Measurements from ENCODE around the gene WDR37. TPM values are rescaled to one million over a fixed set of nuclear protein-coding genes. Genes with fewer than 3 reads are reported as not detected.

The WDR37 gene
- total and polyA plus RNA-seq, 5 experiments from 2014 or later = 15.9 to 49.4 (median 21.6) TPM

- H3K4me1 Mint-ChIP-seq = peaks cover 8 to 16% (median 13%) of the 10 kb centered on the region in 4 donors
- H3K36me3 Mint-ChIP-seq = peaks cover 3 to 29% (median 4%) of the 10 kb centered on the region in 3 donors
- peaks cover 2 to 30% (median 13%) of the 10 kb centered on the region in 9 donors for H3K9me3 Mint-ChIP-seq
- H3K27me3 Mint-ChIP-seq = peaks cover 0 to 10% (median 2%) of the 10 kb centered on the region in 5 donors
- DNase-seq (no peak), ATAC-seq (no peak)
- no peak overlapping the region for H3K4me3 Mint-ChIP-seq
- no peak overlapping the region for H3K27ac Mint-ChIP-seq
- POLR2A ChIA-PET = no interaction called here
Observed at GRCh38 chr10:1137499-1138163, 81.4 kb downstream of the WDR37 start.

GRCh38 chr10:1138529-1138928, 82.3 kb downstream of the WDR37 start:
- H3K4me3 Mint-ChIP-seq = no peak overlapping the region
- H3K27ac Mint-ChIP-seq = no peak overlapping the region
- H3K36me3 Mint-ChIP-seq = peaks cover 0 to 30% (median 3%) of the 10 kb centered on the region in 3 donors
- peaks cover 4 to 10% (median 7%) of the 10 kb centered on the region in 4 donors for H3K4me1 Mint-ChIP-seq
- no peak for ATAC-seq
- DNase-seq = no peak
- peaks cover 2 to 31% (median 13%) of the 10 kb centered on the region in 9 donors for H3K9me3 Mint-ChIP-seq
- H3K27me3 Mint-ChIP-seq = peaks cover 0 to 11% (median 2%) of the 10 kb centered on the region in 5 donors
- POLR2A ChIA-PET = no interaction called here

- H3K36me3 Mint-ChIP-seq = peaks cover 0 to 42% (median 3%) of the 10 kb centered on the region in 3 donors
- H3K9me3 Mint-ChIP-seq = peaks cover 2 to 57% (median 21%) of the 10 kb centered on the region in 9 donors
- H3K27ac Mint-ChIP-seq = no peak overlapping the region
- no peak overlapping the region for H3K4me3 Mint-ChIP-seq
- peaks cover 0 to 30% (median 3%) of the 10 kb centered on the region in 5 donors for H3K27me3 Mint-ChIP-seq
- ATAC-seq = no peak
- POLR2A ChIA-PET = no interaction called here
- no peak for DNase-seq
- H3K4me1 Mint-ChIP-seq = peaks cover 0 to 2% (median 0%) of the 10 kb centered on the region in 4 donors
Observed at GRCh38 chr10:1141261-1141660, 85.1 kb downstream of the WDR37 start.

- Mint-ChIP-seq H3K4me1 (peaks cover 0 to 2% (median 0%) of the 10 kb centered on the region in 4 donors), H3K27ac (no peak overlapping the region), H3K4me3 (no peak overlapping the region), H3K36me3 (peaks cover 0 to 44% (median 5%) of the 10 kb centered on the region in 3 donors), H3K9me3 (peaks cover 3 to 61% (median 25%) of the 10 kb centered on the region in 9 donors), H3K27me3 (peaks cover 0 to 32% (median 4%) of the 10 kb centered on the region in 5 donors)
- DNase-seq = no peak
- no peak for ATAC-seq
- POLR2A ChIA-PET = no interaction called here
Observed at GRCh38 chr10:1141701-1142100, 85.5 kb downstream of the WDR37 start.

GRCh38 chr10:1142596-1142995, 86.4 kb downstream of the WDR37 start:
- no peak for ATAC-seq
- H3K36me3 Mint-ChIP-seq = peaks cover 0 to 50% (median 11%) of the 10 kb centered on the region in 3 donors
- peaks cover 4 to 32% (median 8%) of the 10 kb centered on the region in 5 donors for H3K27me3 Mint-ChIP-seq
- no peak overlapping the region for H3K4me3 Mint-ChIP-seq
- H3K9me3 Mint-ChIP-seq = peaks cover 4 to 67% (median 30%) of the 10 kb centered on the region in 9 donors
- POLR2A ChIA-PET = no interaction called here
- no peak overlapping the region for H3K27ac Mint-ChIP-seq
- peaks cover 0 to 2% (median 0%) of the 10 kb centered on the region in 4 donors for H3K4me1 Mint-ChIP-seq
- peak in 1 of 10 donors; percentile 14 for DNase-seq

GRCh38 chr10:1147810-1148209, 91.6 kb downstream of the WDR37 start:
- Mint-ChIP-seq H3K27me3 (peaks cover 8 to 42% (median 21%) of the 10 kb centered on the region in 5 donors), H3K4me3 (no peak overlapping the region), H3K9me3 (peaks cover 0 to 37% (median 18%) of the 10 kb centered on the region in 9 donors), H3K36me3 (peaks cover 0 to 21% (median 11%) of the 10 kb centered on the region in 3 donors), H3K27ac (no peak overlapping the region), H3K4me1 (peaks cover 3 to 14% (median 8%) of the 10 kb centered on the region in 4 donors)
- DNase-seq (no peak), ATAC-seq (no peak)
- POLR2A ChIA-PET = no interaction called here

- POLR2A ChIA-PET = no interaction called here
- Mint-ChIP-seq H3K4me1 (peaks cover 3 to 16% (median 10%) of the 10 kb centered on the region in 4 donors), H3K9me3 (peaks cover 0 to 31% (median 18%) of the 10 kb centered on the region in 9 donors), H3K4me3 (no peak overlapping the region), H3K36me3 (peaks cover 0 to 15% (median 11%) of the 10 kb centered on the region in 3 donors), H3K27ac (peak overlapping the region in 1 of 10 donors; percentile 14), H3K27me3 (peaks cover 8 to 37% (median 21%) of the 10 kb centered on the region in 5 donors)
- DNase-seq = no peak
- no peak for ATAC-seq
Observed at GRCh38 chr10:1148855-1149605, 92.8 kb downstream of the WDR37 start.

GRCh38 chr10:1149793-1150637, 93.8 kb downstream of the WDR37 start:
- ATAC-seq (no peak), DNase-seq (no peak)
- H3K4me1 Mint-ChIP-seq = peaks cover 3 to 17% (median 11%) of the 10 kb centered on the region in 4 donors
- H3K4me3 Mint-ChIP-seq = peak overlapping the region in 2 of 10 donors; percentile 2 to 15
- POLR2A ChIA-PET = no interaction called here
- H3K27ac Mint-ChIP-seq = peak overlapping the region in 1 of 10 donors; percentile 77
- H3K27me3 Mint-ChIP-seq = peaks cover 5 to 29% (median 21%) of the 10 kb centered on the region in 5 donors
- H3K36me3 Mint-ChIP-seq = peaks cover 0 to 14% (median 11%) of the 10 kb centered on the region in 3 donors
- peaks cover 0 to 22% (median 11%) of the 10 kb centered on the region in 9 donors for H3K9me3 Mint-ChIP-seq

GRCh38 chr10:1150638-1150955, 94.4 kb downstream of the WDR37 start:
- peak overlapping the region in 1 of 10 donors; percentile 77 for H3K27ac Mint-ChIP-seq
- DNase-seq (no peak), ATAC-seq (no peak)
- H3K4me3 Mint-ChIP-seq = no peak overlapping the region
- POLR2A ChIA-PET = no interaction called here
- H3K27me3 Mint-ChIP-seq = peaks cover 5 to 29% (median 21%) of the 10 kb centered on the region in 5 donors
- peaks cover 3 to 20% (median 11%) of the 10 kb centered on the region in 4 donors for H3K4me1 Mint-ChIP-seq
- peaks cover 0 to 14% (median 11%) of the 10 kb centered on the region in 3 donors for H3K36me3 Mint-ChIP-seq
- H3K9me3 Mint-ChIP-seq = peaks cover 0 to 20% (median 11%) of the 10 kb centered on the region in 9 donors

GRCh38 chr10:1151076-1152033, 95.2 kb downstream of the WDR37 start:
- no peak for ATAC-seq
- Mint-ChIP-seq H3K27me3 (peaks cover 5 to 24% (median 21%) of the 10 kb centered on the region in 5 donors), H3K9me3 (peaks cover 0 to 13% (median 5%) of the 10 kb centered on the region in 9 donors), H3K36me3 (peaks cover 0 to 11% (median 8%) of the 10 kb centered on the region in 3 donors), H3K4me3 (no peak overlapping the region), H3K4me1 (peaks cover 3 to 20% (median 11%) of the 10 kb centered on the region in 4 donors), H3K27ac (peak overlapping the region in 1 of 10 donors; percentile 77)
- DNase-seq = no peak
- POLR2A ChIA-PET = no interaction called here

GRCh38 chr10:1152386-1153250, 96.4 kb downstream of the WDR37 start:
- Mint-ChIP-seq H3K4me1 (peaks cover 4 to 20% (median 11%) of the 10 kb centered on the region in 4 donors), H3K27me3 (peaks cover 0 to 25% (median 21%) of the 10 kb centered on the region in 5 donors), H3K36me3 (peaks cover 0 to 4% (median 0%) of the 10 kb centered on the region in 3 donors), H3K4me3 (no peak overlapping the region), H3K9me3 (peaks cover 0 to 5% (median 0%) of the 10 kb centered on the region in 9 donors), H3K27ac (no peak overlapping the region)
- POLR2A ChIA-PET = no interaction called here
- DNase-seq (no peak), ATAC-seq (no peak)
